ENCODE results near the gene ASTL. TPM values are rescaled to one million over a fixed set of nuclear protein-coding genes. Genes with fewer than 3 reads are reported as not detected.

ASTL gene
- total and polyA plus RNA-seq, 2 of the 13 experiments (the other 11 are each of a cell fraction or from before 2014, with no cell fraction given) = not detected

GRCh38 chr2:96091711-96092572 lies 46.4 kb downstream of the ASTL start:
- Histone ChIP-seq H3K4me3 (replicated peaks in 1 of 3; ENCODE audit: insufficient read depth in 1 of 3, low read depth in 2 of 3, low read length in 3 of 3) (no peak overlapping the region), H3K9ac (ENCODE audit: insufficient read depth, low read depth, low read length) (no peak overlapping the region), H3K27me3 (ENCODE audit: control insufficient read depth in 1 of 2, insufficient read depth in 2 of 2, low read length in 2 of 2) (peaks cover 4 to 37% of the 10 kb centered on the region in 2 experiments), H3K36me3 (replicated peaks in 1 of 2; ENCODE audit: control insufficient read depth in 1 of 2, insufficient read depth in 2 of 2, low read length in 2 of 2) (no peaks in the 10 kb centered on the region), H4K20me1 (ENCODE audit: insufficient read depth, low read length) (no peaks in the 10 kb centered on the region), H3K4me2 (ENCODE audit: low read depth, low read length) (no peak overlapping the region), H3K4me1 (ENCODE audit: insufficient read depth, low read length) (peaks cover 14% of the 10 kb centered on the region), H2AFZ (ENCODE audit: low read length) (no peak overlapping the region), H3K79me2 (ENCODE audit: insufficient read depth, low read length) (no peaks in the 10 kb centered on the region), H3K9me3 (ENCODE audit: low read length) (no peaks in the 10 kb centered on the region), H3K27ac (ENCODE audit: extremely low read length, insufficient read depth, low read length) (no peak overlapping the region)
- in situ Hi-C loops (cut with HindIII; ENCODE audit: extremely low pct_ligation_motif_present, low pct_unique_long_range_greater_than_20kb) (no loop called here), intact Hi-C loops (cut with micrococcal nuclease; ENCODE audit: unreplicated experiment) (no loop called here)
- ChIA-PET CTCF (ENCODE audit: low intra/inter-chr PET ratio, low total read pairs) (no interaction called here), POLR2A (no interaction called here)
- no peak for ATAC-seq
- TF ChIP-seq ZSCAN25 (CRISPR knock-in tag; IDR thresholded peaks at IDR 0.05) = no peak
- TF ChIP-seq YEATS4 (CRISPR knock-in tag; IDR thresholded peaks at IDR 0.05; ENCODE audit: borderline replicate concordance) = no peak
- TF ChIP-seq MXD1 (CRISPR knock-in tag; IDR thresholded peaks at IDR 0.05) = no peak
- no peak for TF ChIP-seq ZNF850 (CRISPR knock-in tag; conservative IDR thresholded peaks at IDR 0.05)
- TF ChIP-seq ZNF496 (CRISPR knock-in tag; IDR thresholded peaks at IDR 0.05; ENCODE audit: insufficient replicate concordance) = no peak
- no peak for TF ChIP-seq CSRNP1 (CRISPR knock-in tag; IDR thresholded peaks at IDR 0.05)
- TF ChIP-seq REL (CRISPR knock-in tag; conservative IDR thresholded peaks at IDR 0.05) = no peak
- TF ChIP-seq, protein P1, sequence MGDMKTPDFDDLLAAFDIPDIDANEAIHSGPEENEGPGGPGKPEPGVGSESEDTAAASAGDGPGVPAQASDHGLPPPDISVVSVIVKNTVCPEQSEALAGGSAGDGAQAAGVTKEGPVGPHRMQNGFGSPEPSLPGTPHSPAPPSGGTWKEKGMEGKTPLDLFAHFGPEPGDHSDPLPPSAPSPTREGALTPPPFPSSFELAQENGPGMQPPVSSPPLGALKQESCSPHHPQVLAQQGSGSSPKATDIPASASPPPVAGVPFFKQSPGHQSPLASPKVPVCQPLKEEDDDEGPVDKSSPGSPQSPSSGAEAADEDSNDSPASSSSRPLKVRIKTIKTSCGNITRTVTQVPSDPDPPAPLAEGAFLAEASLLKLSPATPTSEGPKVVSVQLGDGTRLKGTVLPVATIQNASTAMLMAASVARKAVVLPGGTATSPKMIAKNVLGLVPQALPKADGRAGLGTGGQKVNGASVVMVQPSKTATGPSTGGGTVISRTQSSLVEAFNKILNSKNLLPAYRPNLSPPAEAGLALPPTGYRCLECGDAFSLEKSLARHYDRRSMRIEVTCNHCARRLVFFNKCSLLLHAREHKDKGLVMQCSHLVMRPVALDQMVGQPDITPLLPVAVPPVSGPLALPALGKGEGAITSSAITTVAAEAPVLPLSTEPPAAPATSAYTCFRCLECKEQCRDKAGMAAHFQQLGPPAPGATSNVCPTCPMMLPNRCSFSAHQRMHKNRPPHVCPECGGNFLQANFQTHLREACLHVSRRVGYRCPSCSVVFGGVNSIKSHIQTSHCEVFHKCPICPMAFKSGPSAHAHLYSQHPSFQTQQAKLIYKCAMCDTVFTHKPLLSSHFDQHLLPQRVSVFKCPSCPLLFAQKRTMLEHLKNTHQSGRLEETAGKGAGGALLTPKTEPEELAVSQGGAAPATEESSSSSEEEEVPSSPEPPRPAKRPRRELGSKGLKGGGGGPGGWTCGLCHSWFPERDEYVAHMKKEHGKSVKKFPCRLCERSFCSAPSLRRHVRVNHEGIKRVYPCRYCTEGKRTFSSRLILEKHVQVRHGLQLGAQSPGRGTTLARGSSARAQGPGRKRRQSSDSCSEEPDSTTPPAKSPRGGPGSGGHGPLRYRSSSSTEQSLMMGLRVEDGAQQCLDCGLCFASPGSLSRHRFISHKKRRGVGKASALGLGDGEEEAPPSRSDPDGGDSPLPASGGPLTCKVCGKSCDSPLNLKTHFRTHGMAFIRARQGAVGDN (CRISPR knock-in tag; IDR thresholded peaks at IDR 0.05) = no peak
- no peak for FAIRE-seq
- BruUV-seq (replicated peaks) = no TSS peak
- WGBS (ENCODE audit: low lambda C conversion rate) = 55% methylated on average over 11 of the region's 18 CpGs
- DNase-seq (ENCODE audit: low spot score) = no peak
